ENCODE data around the gene NELFCD.
"Not testable (repeated sequence)": the region's sequence is repeated elsewhere in the genome, so short reads cannot be mapped to it uniquely, and the experiment has no call there.

The NELFCD gene

GRCh38 chr20:58971429-58971828 is 9.6 kb upstream of the NELFCD start:
- in situ Hi-C loops (cut with MboI; ENCODE audit: low sequenced_read_pairs), result no loop called here

DNA sequence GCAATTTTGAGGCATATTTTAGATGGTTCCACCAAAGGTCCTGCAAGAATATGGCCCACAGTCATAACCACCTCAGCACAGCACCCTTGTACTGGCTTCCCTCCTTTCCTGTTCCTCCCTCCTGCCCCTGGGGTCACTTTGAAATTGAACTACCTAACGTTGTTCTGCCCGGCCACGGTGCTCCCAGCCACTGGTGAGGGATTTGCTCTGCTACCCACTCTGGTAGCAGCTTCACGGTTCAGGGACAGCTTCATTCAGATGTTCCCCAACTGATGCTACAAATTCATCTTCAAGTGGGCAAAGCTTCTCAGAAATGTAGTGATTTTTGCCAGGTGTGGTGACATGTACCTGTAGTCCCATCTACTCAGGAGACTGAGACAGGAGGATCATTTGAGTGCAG is 7.9 kb upstream of the NELFCD start:
- in situ Hi-C loops (cut with MboI; ENCODE audit: low sequenced_read_pairs), result no loop called here

GRCh38 chr20:58973866-58974265 is 7.2 kb upstream of the NELFCD start:
- in situ Hi-C loops (cut with MboI; ENCODE audit: low sequenced_read_pairs), result no loop called here

DNA sequence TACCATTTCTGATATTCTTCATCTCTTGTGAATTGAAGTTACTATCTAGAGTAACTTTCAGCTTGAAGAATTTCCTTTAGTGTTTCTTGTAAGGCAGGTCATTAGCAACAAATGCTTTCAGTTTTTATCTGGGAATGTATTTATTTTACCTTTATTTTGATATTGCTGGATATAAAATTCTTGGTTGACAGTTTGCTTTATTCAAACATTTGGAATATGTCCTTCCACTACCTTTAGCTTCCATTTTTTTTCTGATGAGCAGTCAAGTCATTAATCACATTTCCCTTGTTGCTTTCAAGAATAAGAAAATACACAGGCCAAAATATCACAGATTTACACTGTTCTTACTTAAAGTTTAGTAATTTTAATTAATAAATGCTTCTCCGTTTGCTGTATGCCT is 5.7 kb upstream of the NELFCD start:
- in situ Hi-C loops (cut with MboI; ENCODE audit: low sequenced_read_pairs), result no loop called here

DNA sequence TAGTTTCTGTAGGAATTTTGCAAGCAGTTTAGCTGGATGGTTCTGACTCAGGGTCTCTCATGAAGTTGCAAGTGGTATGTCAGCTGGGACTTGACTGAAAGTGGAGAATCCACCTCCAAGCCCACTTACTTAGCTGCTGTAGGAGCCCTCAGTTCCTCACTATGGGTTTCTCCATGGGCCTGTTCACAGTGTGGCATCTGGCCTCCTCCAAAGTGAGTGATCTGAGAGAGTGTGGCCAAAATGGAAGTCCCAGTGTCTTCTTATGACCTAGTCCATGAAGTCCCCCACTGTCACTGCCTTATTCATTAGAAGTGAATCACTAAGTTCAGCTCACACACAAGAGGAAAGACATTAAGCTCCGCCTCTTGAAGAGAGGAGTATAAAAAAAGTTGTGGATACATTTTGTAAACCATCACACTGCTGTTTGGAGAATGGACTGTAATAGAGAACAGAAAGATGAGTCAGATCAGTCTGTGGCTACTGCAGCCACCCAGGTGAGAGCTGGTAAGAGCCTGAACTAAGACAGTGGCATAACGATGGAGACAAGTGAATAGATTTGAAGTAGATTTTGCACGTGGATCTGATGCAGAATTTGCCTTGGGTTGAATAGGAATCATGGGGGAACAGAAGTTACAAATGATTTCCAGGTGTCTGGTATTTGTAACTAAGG is 4.9 kb upstream of the NELFCD start:
- in situ Hi-C loops (cut with MboI; ENCODE audit: low sequenced_read_pairs), result no loop called here

GRCh38 chr20:58978351-58979190 is 2.5 kb upstream of the NELFCD start:
- in situ Hi-C loops (cut with MboI; ENCODE audit: low sequenced_read_pairs), result no loop called here

- in situ Hi-C loops (cut with MboI; ENCODE audit: low sequenced_read_pairs), result no loop called here
Observed at GRCh38 chr20:58981628-58982364, 740 bp downstream of the NELFCD start.

GRCh38 chr20:58982406-58983114 is 1.5 kb downstream of the NELFCD start:
- in situ Hi-C loops (cut with MboI; ENCODE audit: low sequenced_read_pairs), result no loop called here

- in situ Hi-C loops (cut with MboI; ENCODE audit: low sequenced_read_pairs), result not testable (repeated sequence)
Observed at GRCh38 chr20:58983115-58983468, 2.0 kb downstream of the NELFCD start.

GRCh38 chr20:58984691-58985090 is 3.6 kb downstream of the NELFCD start:
- in situ Hi-C loops (cut with MboI; ENCODE audit: low sequenced_read_pairs), result no loop called here

GRCh38 chr20:58985656-58986055 is 4.6 kb downstream of the NELFCD start:
- in situ Hi-C loops (cut with MboI; ENCODE audit: low sequenced_read_pairs), result no loop called here

- in situ Hi-C loops (cut with MboI; ENCODE audit: low sequenced_read_pairs), result no loop called here
Observed at GRCh38 chr20:58986286-58986967, 5.4 kb downstream of the NELFCD start.

GRCh38 chr20:58986968-58987517 is 6.0 kb downstream of the NELFCD start:
- in situ Hi-C loops (cut with MboI; ENCODE audit: low sequenced_read_pairs), result no loop called here

DNA sequence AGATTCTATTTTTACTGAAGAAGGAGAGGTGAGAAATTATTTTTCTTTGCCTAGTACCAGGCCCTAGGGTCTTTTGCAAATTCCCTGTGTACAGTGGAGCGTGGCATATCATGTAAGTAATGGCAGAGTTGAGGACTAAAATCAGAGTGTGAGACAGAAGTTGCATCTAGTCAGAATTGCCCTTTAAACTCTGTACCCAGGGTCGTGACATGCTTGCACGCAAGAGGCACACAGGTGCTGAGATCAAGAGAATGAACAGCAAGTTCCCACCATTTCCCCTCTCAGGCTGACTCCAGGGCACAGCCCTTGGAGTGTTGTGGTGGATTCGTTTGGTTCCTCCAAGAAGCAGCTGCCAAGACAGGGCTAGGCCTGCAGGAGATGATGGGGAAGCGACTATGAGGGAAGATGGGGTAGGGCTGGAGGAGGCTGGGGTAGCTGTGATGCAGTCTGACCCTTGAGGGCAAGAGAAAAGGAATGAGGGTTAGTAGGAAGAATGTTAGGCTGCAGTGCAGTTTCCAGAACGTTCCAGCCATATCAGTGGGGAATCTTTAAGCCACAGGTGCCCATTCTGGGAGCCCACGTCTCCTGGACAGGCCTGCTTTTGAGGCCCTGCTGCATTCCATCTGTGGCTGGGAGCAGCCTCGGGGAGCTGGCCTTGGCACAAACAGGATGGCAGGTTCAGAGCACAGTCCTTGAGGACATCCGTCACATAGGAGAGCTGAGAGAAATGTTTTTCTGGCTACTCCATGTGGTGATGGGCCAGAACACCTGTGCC is 6.9 kb downstream of the NELFCD start:
- in situ Hi-C loops (cut with MboI; ENCODE audit: low sequenced_read_pairs), result no loop called here

GRCh38 chr20:58988565-58988882 is 7.5 kb downstream of the NELFCD start:
- in situ Hi-C loops (cut with MboI; ENCODE audit: low sequenced_read_pairs), result no loop called here

GRCh38 chr20:58989196-58989595 is 8.1 kb downstream of the NELFCD start:
- in situ Hi-C loops (cut with MboI; ENCODE audit: low sequenced_read_pairs), result no loop called here

- in situ Hi-C loops (cut with MboI; ENCODE audit: low sequenced_read_pairs), result no loop called here
Observed at GRCh38 chr20:58990651-58991445, 9.8 kb downstream of the NELFCD start.

DNA sequence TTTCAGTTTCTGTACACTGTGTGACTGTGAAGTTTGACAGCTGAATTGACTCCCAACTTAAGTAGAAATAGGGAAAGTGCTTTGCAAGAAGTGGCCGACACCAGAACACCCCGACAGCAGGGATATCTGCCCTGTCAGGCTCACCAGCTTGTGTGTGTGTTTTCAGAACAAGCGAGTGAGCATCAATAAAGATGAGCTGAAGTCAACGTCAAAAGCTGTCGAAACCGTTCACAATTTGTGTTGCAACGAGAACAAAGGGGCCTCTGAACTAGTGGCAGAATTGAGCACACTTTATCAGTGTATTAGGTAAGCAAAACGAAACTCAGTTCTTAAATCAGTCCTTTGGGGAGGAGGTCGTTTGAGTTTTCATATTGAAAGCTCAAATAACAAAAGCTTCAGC is 10.7 kb downstream of the NELFCD start:
- in situ Hi-C loops (cut with MboI; ENCODE audit: low sequenced_read_pairs), result no loop called here

DNA sequence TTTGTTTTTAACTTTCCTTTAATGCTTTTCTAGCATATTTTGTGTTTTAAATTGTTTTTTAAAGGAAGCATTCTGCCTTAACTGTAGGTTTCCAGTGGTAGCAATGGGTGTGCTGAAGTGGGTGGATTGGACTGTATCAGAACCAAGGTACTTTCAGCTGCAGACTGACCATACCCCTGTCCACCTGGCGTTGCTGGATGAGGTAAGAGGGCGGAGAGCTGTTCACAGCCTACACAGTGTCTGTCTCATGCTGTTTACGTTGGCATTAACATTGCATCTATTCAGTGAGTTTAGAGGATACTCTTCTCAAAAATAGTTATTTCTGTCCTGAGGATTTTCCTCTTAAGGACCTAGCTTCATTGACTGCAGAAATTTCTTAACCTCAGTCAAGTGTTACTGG is 11.9 kb downstream of the NELFCD start:
- in situ Hi-C loops (cut with MboI; ENCODE audit: low sequenced_read_pairs), result no loop called here
